HEK293 (cell line): ENCODE measurements around the gene MERTK.
A peak's percentile ranks its signal among the peaks of the same experiment; 100 is the strongest.

Source experiments
- CTCF ChIA-PET: fragments of 350-600 bp; formaldehyde crosslinking; extraction: SDS; loops from one replicate; lab custom pipeline; 2021; ENCODE audit warnings: antibody characterized with exemption; lab: Yijun Ruan, JAX
- POLR2A ChIA-PET: fragments of 300-600 bp; formaldehyde crosslinking; extraction: SDS; loops from one replicate; lab custom pipeline; 2020; ENCODE audit warnings: antibody characterized with exemption, inconsistent platforms; lab: Yijun Ruan, JAX
- H3K27ac ChIP-seq: fragments of 200-500 bp; sonication (Bioruptor generic); 2 replicates; pipeline ENCODE4 v1.5.1; 2014; ENCODE audit warnings: low read depth, low read length, control low read depth, inconsistent platforms; ENCODE audit errors: extremely low read depth
- H3K36me3 ChIP-seq, 2 experiments: fragments of 200-500 bp in 1 of 2; sonication (Bioruptor generic) in 1 of 2; 1 replicate in 1 of 2; 2 replicates in 1 of 2; pipeline ENCODE4 v1.5.1; 2014 to 2017; ENCODE audit warnings: inconsistent platforms in 2 of 2, low read length in 2 of 2; ENCODE audit not compliant: control insufficient read depth in 2 of 2, insufficient read depth in 1 of 2
- H3K4me1 ChIP-seq: fragments of 200-500 bp; sonication (Bioruptor generic); 2 replicates; pipeline ENCODE4 v1.5.1; 2014; ENCODE audit warnings: mild to moderate bottlenecking, low read length, inconsistent platforms; ENCODE audit not compliant: control insufficient read depth, insufficient read depth
- H3K4me3 ChIP-seq: 2 replicates; pipeline ENCODE4 v1.5.1; 2011; ENCODE audit warnings: low read depth, mild to moderate bottlenecking, control low read depth, low read length, moderate library complexity
- H3K9me3 ChIP-seq: fragments of 200-500 bp; sonication (Bioruptor generic); 2 replicates; pipeline ENCODE4 v1.5.1; 2014; ENCODE audit warnings: low read depth, low read length, inconsistent platforms; ENCODE audit not compliant: control insufficient read depth, insufficient read depth
- PRDM1 ChIP-seq: fragments of 450-650 bp; formaldehyde crosslinking; IDR thresholded peaks from 2 replicates; pipeline ENCODE4; 2016; ENCODE audit warnings: missing biosample characterization, missing genetic modification characterization
- PRDM2 ChIP-seq: fragments of 450-650 bp; formaldehyde crosslinking; IDR thresholded peaks from 2 replicates; pipeline ENCODE4 v1.5.1; 2016; ENCODE audit warnings: missing biosample characterization, missing genetic modification characterization, borderline replicate concordance
- PRDM6 ChIP-seq: fragments of 450-650 bp; formaldehyde crosslinking; IDR thresholded peaks from 2 replicates; pipeline ENCODE4 v1.5.1; 2017; ENCODE audit warnings: missing biosample characterization, missing genetic modification characterization
- REST ChIP-seq: fragments of 450-650 bp; formaldehyde crosslinking; IDR thresholded peaks from 2 replicates; pipeline ENCODE4 v1.5.1; 2016; ENCODE audit warnings: missing biosample characterization, missing genetic modification characterization
- SCRT2 ChIP-seq: fragments of 450-650 bp; formaldehyde crosslinking; IDR thresholded peaks from 2 replicates; pipeline ENCODE4 v1.5.1; 2016; ENCODE audit warnings: missing biosample characterization, missing genetic modification characterization
- WT1 ChIP-seq: fragments of 450-650 bp; formaldehyde crosslinking; IDR thresholded peaks from 2 replicates; pipeline ENCODE4 v1.5.1; 2016; ENCODE audit warnings: missing biosample characterization, missing genetic modification characterization
- ZFP69B ChIP-seq: fragments of 450-650 bp; formaldehyde crosslinking; IDR thresholded peaks from 2 replicates; pipeline ENCODE4 v1.5.1; 2016; ENCODE audit warnings: missing biosample characterization, missing genetic modification characterization
- ZNF16 ChIP-seq: fragments of 450-650 bp; formaldehyde crosslinking; IDR thresholded peaks from 2 replicates; pipeline ENCODE4 v1.5.1; 2016; ENCODE audit warnings: low read depth, missing biosample characterization, missing genetic modification characterization
- ZNF175 ChIP-seq: fragments of 450-650 bp; formaldehyde crosslinking; IDR thresholded peaks from 2 replicates; pipeline ENCODE4 v1.5.1; 2016; ENCODE audit warnings: missing biosample characterization, missing genetic modification characterization
- ZNF274 ChIP-seq, 2 experiments: fragments of 200-500 bp in 1 of 2; fragments of 450-650 bp in 1 of 2; sonication (Bioruptor generic) in 1 of 2; formaldehyde crosslinking in 1 of 2; IDR thresholded peaks; 2 replicates each; pipeline versions ENCODE4 v1.5.1 to v1.6.1; 2014 to 2016; ENCODE audit warnings: borderline replicate concordance in 1 of 2, inconsistent platforms in 1 of 2, low read length in 1 of 2, missing biosample characterization in 1 of 2, missing genetic modification characterization in 1 of 2
- ZNF280C ChIP-seq: fragments of 450-650 bp; formaldehyde crosslinking; IDR thresholded peaks from 2 replicates; pipeline ENCODE4 v1.5.1; 2016; ENCODE audit warnings: missing biosample characterization, missing genetic modification characterization
- ZNF560 ChIP-seq: fragments of 450-650 bp; formaldehyde crosslinking; IDR thresholded peaks from 2 replicates; pipeline ENCODE4 v1.5.1; 2017; ENCODE audit warnings: missing biosample characterization, missing genetic modification characterization, borderline replicate concordance
- ZNF660 ChIP-seq: fragments of 450-650 bp; IDR thresholded peaks from 2 replicates; pipeline ENCODE4 v1.5.1; 2018; ENCODE audit warnings: missing biosample characterization, mild to moderate bottlenecking, missing genetic modification characterization
- ZNF777 ChIP-seq: fragments of 450-650 bp; formaldehyde crosslinking; IDR thresholded peaks from 2 replicates; pipeline ENCODE4 v1.5.1; 2017; ENCODE audit warnings: missing biosample characterization, missing genetic modification characterization, borderline replicate concordance

MERTK gene

GRCh38 chr2:111946294-111947114 is 48.1 kb downstream of the MERTK start:
- H3K9me3 ChIP-seq: no peaks in the 10 kb centered on the region
- H3K4me3 ChIP-seq: no peak overlapping the region
- peaks cover 0 to 30% of the 10 kb centered on the region in 2 experiments; a peak in 1 of 3 replicates for H3K36me3 ChIP-seq
- H3K4me1 ChIP-seq: no peaks in the 10 kb centered on the region; the same call in 1 of the 2 replicates
- ChIA-PET CTCF (interaction anchor here (0.9 to 1.5 kb wide), 2 partner anchors 74 to 102 kb away, joined by 3 read pairs; no protein-coding TSS in a partner anchor), POLR2A (no interaction called here)
- TF ChIP-seq SCRT2 (tag by site-specific recombination) (peak; percentile 67), PRDM2 (tag by site-specific recombination) (no peak), REST (peak; percentile 88), ZNF660 (0 out of 2 replicates have a peak, but pooled peaks have one; percentile 19), PRDM6 (tag by site-specific recombination) (peak; percentile 16; the same call in 1 of the 2 replicates)
- no peak overlapping the region for H3K27ac ChIP-seq

- H3K4me3 ChIP-seq: no peak overlapping the region
- CTCF ChIA-PET: no interaction called here
- H3K4me1 ChIP-seq: no peaks in the 10 kb centered on the region; the same call in 1 of the 2 replicates
- peaks cover 0 to 31% of the 10 kb centered on the region in 2 experiments; a peak in 1 of 3 replicates for H3K36me3 ChIP-seq
- no peaks in the 10 kb centered on the region for H3K9me3 ChIP-seq
- POLR2A ChIA-PET: no interaction called here
- no peak overlapping the region for H3K27ac ChIP-seq
- TF ChIP-seq WT1: no peak
- TF ChIP-seq ZNF175: no peak
- no peak for TF ChIP-seq ZNF560 (tag by site-specific recombination)
- TF ChIP-seq PRDM1 (tag by site-specific recombination): no peak
- no peak for TF ChIP-seq ZNF16 (tag by site-specific recombination)
- no peak for TF ChIP-seq ZFP69B (tag by site-specific recombination)
- no peak for TF ChIP-seq ZNF274 (IDR thresholded peaks at IDR 0.05; ENCODE audit: low read length)
- no peak for TF ChIP-seq ZNF274 (tag by site-specific recombination; IDR thresholded peaks at IDR 0.05; ENCODE audit: borderline replicate concordance)
- TF ChIP-seq ZNF280C (tag by site-specific recombination): no peak
- TF ChIP-seq ZNF777 (tag by site-specific recombination): no peak
Observed at GRCh38 chr2:111947219-111947618, 48.8 kb downstream of the MERTK start.
